Smooth muscle cell (in vitro differentiated cells): ENCODE results near the gene NUP42. TPM values are rescaled to one million over a fixed set of nuclear protein-coding genes. Genes with fewer than 3 reads are reported as not detected.
A peak's percentile ranks its signal among the peaks of the same experiment; 100 is the strongest.
"Not testable (repeated sequence)": the region's sequence is repeated elsewhere in the genome, so short reads cannot be mapped to it uniquely, and the experiment has no call there.

Experiments
- DNase-seq: peaks from one replicate; lab custom pipeline; 2025; ENCODE audit not compliant: unreplicated experiment; lab: John Stamatoyannopoulos, UW
- H2AFZ ChIP-seq: fragments of 200-600 bp; sonication (generic); 2 replicates; pipeline ENCODE4 v1.6.0; 2016; ENCODE audit warnings: antibody characterized with exemption, low read depth, mild to moderate bottlenecking
- H3F3A ChIP-seq: fragments of 200-600 bp; sonication (generic); 2 replicates; pipeline ENCODE4 v1.6.0; 2017; ENCODE audit warnings: antibody characterized with exemption, low read depth
- H3K27ac ChIP-seq: fragments of 200-600 bp; sonication (generic); 2 replicates; pipeline ENCODE4 v1.5.1; 2016; ENCODE audit warnings: low read depth, mild to moderate bottlenecking
- H3K27me3 ChIP-seq: fragments of 200-600 bp; sonication (generic); 2 replicates; pipeline ENCODE4 v1.6.1; 2016; ENCODE audit warnings: low read depth, mild to moderate bottlenecking
- H3K36me3 ChIP-seq: fragments of 200-600 bp; sonication (generic); 2 replicates; pipeline ENCODE4 v1.5.1; 2016; ENCODE audit warnings: low read depth
- H3K4me1 ChIP-seq: fragments of 200-600 bp; sonication (generic); 2 replicates; pipeline ENCODE4 v1.5.1; 2016; ENCODE audit warnings: low read depth
- H3K4me2 ChIP-seq: fragments of 200-600 bp; sonication (generic); 2 replicates; pipeline ENCODE4 v1.6.0; 2016; ENCODE audit warnings: mild to moderate bottlenecking
- H3K4me3 ChIP-seq: fragments of 200-600 bp; sonication (generic); 2 replicates; pipeline ENCODE4 v1.5.1; 2016; ENCODE audit warnings: mild to moderate bottlenecking
- H3K79me2 ChIP-seq: fragments of 200-600 bp; sonication (generic); 2 replicates; pipeline ENCODE4 v1.6.0; 2016; ENCODE audit warnings: low read depth, mild to moderate bottlenecking
- H3K9ac ChIP-seq: fragments of 200-600 bp; sonication (generic); 2 replicates; pipeline ENCODE4 v1.6.0; 2016; ENCODE audit warnings: low read depth
- H3K9me3 ChIP-seq: fragments of 200-600 bp; sonication (generic); replicated peaks from 2 replicates; pipeline ENCODE4 v1.5.1; 2016; ENCODE audit warnings: low read depth
- H4K20me1 ChIP-seq: fragments of 200-600 bp; sonication (generic); 2 replicates; pipeline ENCODE4 v1.6.0; 2016; ENCODE audit warnings: low read depth
- CTCF ChIP-seq: fragments of 200-600 bp; sonication (generic); IDR thresholded peaks from 2 replicates; pipeline ENCODE4 v1.5.1; 2017; ENCODE audit warnings: borderline replicate concordance, mild to moderate bottlenecking, antibody characterized with exemption; ENCODE audit not compliant: insufficient read depth, poor library complexity, severe bottlenecking
- WGBS: methylation state at CpG from one replicate; pipeline ENCODE4 v1.1.7; 2016; ENCODE audit warnings: low lambda C conversion rate; 5-methylcytosine and 5-hydroxymethylcytosine counted together
- polyA plus RNA-seq: library from polyadenylated mRNA; unstranded; fragments of >200 nt; fragmentation: Nextera tagmentation; extraction: Ambion mirVana; gene quantifications from 2 replicates; pipeline ENCODE4 v1.2.1, GENCODE V29; 2016
- total RNA-seq: library from RNA; depleted of rRNA; stranded (reverse); fragments of >200 nt; gene quantifications from 2 replicates; pipeline ENCODE4 v1.2.3, GENCODE V29; 2014

Gene NUP42
- total and polyA plus RNA-seq, 2 experiments from 2014 or later: 16.4 to 18.1 TPM

GRCh38 chr7:23184291-23184690 is 2.4 kb downstream of the NUP42 start:
- no peak for TF ChIP-seq CTCF
- H3K27ac ChIP-seq: no peak overlapping the region
- no peak overlapping the region for H2AFZ ChIP-seq
- H3K4me1 ChIP-seq: peaks cover 18% of the 10 kb centered on the region
- no peak for DNase-seq
- peaks cover 18% of the 10 kb centered on the region for H3K36me3 ChIP-seq
- H4K20me1 ChIP-seq: peaks cover 11% of the 10 kb centered on the region
- 96% methylated on average over 1 of the region's 1 CpG for WGBS
- peaks cover 65% of the 10 kb centered on the region for H3K79me2 ChIP-seq
- H3K4me3 ChIP-seq: peak overlapping the region; percentile 1
- no peaks in the 10 kb centered on the region for H3F3A ChIP-seq
- no peak overlapping the region for H3K9ac ChIP-seq
- peak overlapping the region; percentile 92 for H3K4me2 ChIP-seq
- no peaks in the 10 kb centered on the region for H3K9me3 ChIP-seq
- H3K27me3 ChIP-seq: no peaks in the 10 kb centered on the region

GRCh38 chr7:23184709-23185359 is 3.0 kb downstream of the NUP42 start:
- H2AFZ ChIP-seq: no peak overlapping the region
- no peaks in the 10 kb centered on the region for H3K9me3 ChIP-seq
- H3K4me3 ChIP-seq: peak overlapping the region; percentile 1
- H3K4me1 ChIP-seq: peaks cover 18% of the 10 kb centered on the region
- no peak for DNase-seq
- no peaks in the 10 kb centered on the region for H3F3A ChIP-seq
- no peaks in the 10 kb centered on the region for H3K27me3 ChIP-seq
- H3K9ac ChIP-seq: no peak overlapping the region
- no peak overlapping the region for H3K4me2 ChIP-seq
- WGBS: 91% methylated on average over 4 of the region's 4 CpGs
- TF ChIP-seq CTCF: peak; percentile 43
- no peak overlapping the region for H3K27ac ChIP-seq
- peaks cover 65% of the 10 kb centered on the region for H3K79me2 ChIP-seq
- peaks cover 19% of the 10 kb centered on the region for H3K36me3 ChIP-seq
- peaks cover 11% of the 10 kb centered on the region for H4K20me1 ChIP-seq

GRCh38 chr7:23185980-23186379 is 4.1 kb downstream of the NUP42 start:
- Histone ChIP-seq H3K27me3 (no peaks in the 10 kb centered on the region), H3K79me2 (peaks cover 68% of the 10 kb centered on the region), H3K36me3 (peaks cover 27% of the 10 kb centered on the region), H2AFZ (no peak overlapping the region), H3K4me2 (no peak overlapping the region), H3K27ac (no peak overlapping the region), H3F3A (no peaks in the 10 kb centered on the region), H3K4me1 (peaks cover 18% of the 10 kb centered on the region), H3K9me3 (no peaks in the 10 kb centered on the region), H3K9ac (no peak overlapping the region), H4K20me1 (peaks cover 11% of the 10 kb centered on the region), H3K4me3 (no peak overlapping the region)
- no peak for TF ChIP-seq CTCF
- DNase-seq: no peak
- WGBS: 88% methylated on average over 1 of the region's 1 CpG

- H3K4me2 ChIP-seq: no peak overlapping the region
- no peaks in the 10 kb centered on the region for H3F3A ChIP-seq
- no peak for TF ChIP-seq CTCF
- 81% methylated on average over 2 of the region's 2 CpGs for WGBS
- no peak overlapping the region for H2AFZ ChIP-seq
- H3K9me3 ChIP-seq: no peaks in the 10 kb centered on the region
- H3K4me3 ChIP-seq: no peak overlapping the region
- H3K27ac ChIP-seq: no peak overlapping the region
- H3K27me3 ChIP-seq: no peaks in the 10 kb centered on the region
- DNase-seq: no peak
- H3K4me1 ChIP-seq: no peaks in the 10 kb centered on the region
- H3K36me3 ChIP-seq: peaks cover 26% of the 10 kb centered on the region
- peaks cover 3% of the 10 kb centered on the region for H4K20me1 ChIP-seq
- H3K9ac ChIP-seq: no peak overlapping the region
- peaks cover 31% of the 10 kb centered on the region for H3K79me2 ChIP-seq
These were observed 9.2 kb downstream of the NUP42 start for GRCh38 chr7:23191022-23191421.

- not testable (repeated sequence) for H3K4me2 ChIP-seq, DNase-seq, H3K4me3 ChIP-seq, H3K27me3 ChIP-seq, H3K9ac ChIP-seq, H3F3A ChIP-seq, H3K4me1 ChIP-seq, H3K9me3 ChIP-seq, H3K27ac ChIP-seq, H3K79me2 ChIP-seq, H4K20me1 ChIP-seq, H2AFZ ChIP-seq
- 97% methylated on average over 27 of the region's 27 CpGs for WGBS
- H3K36me3 ChIP-seq: peaks cover 15% of the 10 kb centered on the region
These were observed 11.9 kb downstream of the NUP42 start for GRCh38 chr7:23193650-23194227.
